Duodenal mucosa (tissue), 2 donors: ENCODE results near the gene SAPCD1.

Experiments
- H3K27ac ChIP-seq: one replicate; pipeline ENCODE4 v1.7.0; 2013; ENCODE audit warnings: low read depth, low read length
- H3K27me3 ChIP-seq, 2 donors: one replicate each; pipeline ENCODE4 v1.7.0; 2013; ENCODE audit warnings: low read length in 2 of 2, control low read depth in 1 of 2; ENCODE audit not compliant: insufficient read depth in 2 of 2, control insufficient read depth in 1 of 2
- H3K36me3 ChIP-seq, 2 donors: one replicate each; pipeline ENCODE4 v1.7.0; 2013; ENCODE audit warnings: low read length in 2 of 2, control low read depth in 1 of 2; ENCODE audit not compliant: insufficient read depth in 2 of 2, control insufficient read depth in 1 of 2
- H3K4me1 ChIP-seq, 2 donors: one replicate each; pipeline ENCODE4 v1.7.0; 2013; ENCODE audit warnings: low read length in 2 of 2, control low read depth in 1 of 2; ENCODE audit not compliant: insufficient read depth in 2 of 2, control insufficient read depth in 1 of 2
- H3K4me3 ChIP-seq, 2 donors: one replicate each; pipeline ENCODE4 v1.7.0; 2013; ENCODE audit warnings: low read length in 2 of 2, low read depth in 1 of 2
- H3K9ac ChIP-seq, 2 donors: one replicate each; pipeline ENCODE4 v1.7.0; 2013; ENCODE audit warnings: low read length in 2 of 2, low read depth in 1 of 2
- H3K9me3 ChIP-seq, 2 donors: one replicate each; pipeline ENCODE4 v1.7.0; 2013; ENCODE audit warnings: low read length in 2 of 2, control low read depth in 1 of 2; ENCODE audit not compliant: control insufficient read depth in 1 of 2

The SAPCD1 gene

GRCh38 chr6:31767096-31767645 lies 4.7 kb downstream of the SAPCD1 start:
- Histone ChIP-seq H3K27me3 (no peaks in the 10 kb centered on the region), H3K9ac (peak overlapping the region in 1 of 2 donors; percentile 10), H3K36me3 (peaks cover 0 to 7% of the 10 kb centered on the region in 2 donors), H3K9me3 (no peaks in the 10 kb centered on the region), H3K4me3 (no peak overlapping the region), H3K4me1 (peaks cover 21 to 35% of the 10 kb centered on the region in 2 donors), H3K27ac (no peak overlapping the region)

- H3K9me3 ChIP-seq: no peaks in the 10 kb centered on the region
- H3K9ac ChIP-seq: no peak overlapping the region
- no peaks in the 10 kb centered on the region for H3K27me3 ChIP-seq
- no peak overlapping the region for H3K27ac ChIP-seq
- H3K36me3 ChIP-seq: peaks cover 0 to 3% of the 10 kb centered on the region in 2 donors
- no peak overlapping the region for H3K4me3 ChIP-seq
- peaks cover 11 to 35% of the 10 kb centered on the region in 2 donors for H3K4me1 ChIP-seq
Observed at GRCh38 chr6:31768363-31769257, 6.2 kb downstream of the SAPCD1 start.

GRCh38 chr6:31769684-31770371 lies 7.4 kb downstream of the SAPCD1 start:
- H3K27ac ChIP-seq: no peak overlapping the region
- H3K27me3 ChIP-seq: no peaks in the 10 kb centered on the region
- no peaks in the 10 kb centered on the region for H3K36me3 ChIP-seq
- H3K9me3 ChIP-seq: no peaks in the 10 kb centered on the region
- H3K9ac ChIP-seq: no peak overlapping the region
- H3K4me3 ChIP-seq: no peak overlapping the region
- peaks cover 5 to 24% of the 10 kb centered on the region in 2 donors for H3K4me1 ChIP-seq

- no peaks in the 10 kb centered on the region for H3K27me3 ChIP-seq
- H3K4me1 ChIP-seq: peaks cover 15 to 30% of the 10 kb centered on the region in 2 donors
Observed at GRCh38 chr6:31770860-31771259, 8.4 kb downstream of the SAPCD1 start.

GRCh38 chr6:31771992-31772358 lies 9.5 kb downstream of the SAPCD1 start:
- peaks cover 26 to 31% of the 10 kb centered on the region in 2 donors for H3K4me1 ChIP-seq
- H3K27me3 ChIP-seq: no peaks in the 10 kb centered on the region
- H3K36me3 ChIP-seq: no peaks in the 10 kb centered on the region
- H3K4me3 ChIP-seq: no peak overlapping the region
- H3K9me3 ChIP-seq: no peaks in the 10 kb centered on the region
- no peak overlapping the region for H3K27ac ChIP-seq
- H3K9ac ChIP-seq: no peak overlapping the region

More at GRCh38 chr6:31770860-31771259, 8.4 kb downstream of the SAPCD1 start:
- no peak overlapping the region for H3K27ac ChIP-seq
- no peaks in the 10 kb centered on the region for H3K36me3 ChIP-seq
- H3K9me3 ChIP-seq: no peaks in the 10 kb centered on the region
- no peak overlapping the region for H3K4me3 ChIP-seq
- H3K9ac ChIP-seq: no peak overlapping the region

GRCh38 chr6:31775184-31775583 lies 12.7 kb downstream of the SAPCD1 start:
- peaks cover 32 to 35% of the 10 kb centered on the region in 2 donors for H3K4me1 ChIP-seq
- H3K9me3 ChIP-seq: no peaks in the 10 kb centered on the region
- H3K9ac ChIP-seq: peak overlapping the region; percentile 33 to 68
- peaks cover 4 to 16% of the 10 kb centered on the region in 2 donors for H3K36me3 ChIP-seq
- H3K27ac ChIP-seq: no peak overlapping the region
- no peaks in the 10 kb centered on the region for H3K27me3 ChIP-seq
- H3K4me3 ChIP-seq: peak overlapping the region in 1 of 2 donors; percentile 5

GRCh38 chr6:31775633-31776484 lies 13.4 kb downstream of the SAPCD1 start:
- H3K27me3 ChIP-seq: no peaks in the 10 kb centered on the region
- peaks cover 32 to 35% of the 10 kb centered on the region in 2 donors for H3K4me1 ChIP-seq
- H3K4me3 ChIP-seq: peak overlapping the region; percentile 37 to 48
- H3K9ac ChIP-seq: peak overlapping the region; percentile 57 to 68
- H3K9me3 ChIP-seq: no peaks in the 10 kb centered on the region
- H3K27ac ChIP-seq: no peak overlapping the region
- peaks cover 11 to 23% of the 10 kb centered on the region in 2 donors for H3K36me3 ChIP-seq

GRCh38 chr6:31776485-31776988 lies 14.1 kb downstream of the SAPCD1 start:
- Histone ChIP-seq H3K27ac (peak overlapping the region; percentile 65), H3K9ac (peak overlapping the region; percentile 57 to 68), H3K4me1 (peaks cover 32 to 35% of the 10 kb centered on the region in 2 donors), H3K36me3 (peaks cover 16 to 30% of the 10 kb centered on the region in 2 donors), H3K27me3 (no peaks in the 10 kb centered on the region), H3K4me3 (peak overlapping the region; percentile 37 to 48), H3K9me3 (no peaks in the 10 kb centered on the region)

- H3K9me3 ChIP-seq: no peaks in the 10 kb centered on the region
- H3K4me1 ChIP-seq: peaks cover 32 to 35% of the 10 kb centered on the region in 2 donors
- peak within 1 kb of the TSS; percentile 65 for H3K27ac ChIP-seq
- peak within 1 kb of the TSS; percentile 57 to 68 for H3K9ac ChIP-seq
- peaks cover 22 to 36% of the 10 kb centered on the region in 2 donors for H3K36me3 ChIP-seq
- H3K27me3 ChIP-seq: no peaks in the 10 kb centered on the region
- peak within 1 kb of the TSS; percentile 37 to 48 for H3K4me3 ChIP-seq
Observed at GRCh38 chr6:31776989-31777666, 14.7 kb downstream of the SAPCD1 start, which contains the start of gene VWA7. TSS of gene VWA7 (minus strand) at chr6:31777328. CDS start at chr6:31776779, 549 bp downstream.
